Activated CD4-positive, alpha-beta T cell treated with anti-CD3 and anti-CD28 coated beads, Interleukin-2, amount 50 U/mL, for 4 hours (primary cell): ENCODE data around the gene ZMIZ2.
"Not testable (repeated sequence)": the region's sequence is repeated elsewhere in the genome, so short reads cannot be mapped to it uniquely, and the experiment has no call there.

Source experiments
- DNase-seq, 2 experiments: peaks; one replicate each; pipeline ENCODE4 v3.0.0-alpha.2; 2020

The ZMIZ2 gene

GRCh38 chr7:44775383-44776107 lies 26.9 kb downstream of the ZMIZ2 start:
- DNase-seq: no peak

GRCh38 chr7:44776211-44776610 lies 27.6 kb downstream of the ZMIZ2 start:
- DNase-seq: no peak

- DNase-seq: no peak
These were observed 33.8 kb downstream of the ZMIZ2 start for GRCh38 chr7:44782460-44782859.

GRCh38 chr7:44783407-44783806 lies 34.8 kb downstream of the ZMIZ2 start:
- DNase-seq: no peak

- DNase-seq: no peak
These were observed 35.7 kb downstream of the ZMIZ2 start for GRCh38 chr7:44784364-44784763.

- DNase-seq: not testable (repeated sequence)
These were observed 36.6 kb downstream of the ZMIZ2 start for GRCh38 chr7:44785218-44785617.

GRCh38 chr7:44787041-44787440 lies 38.4 kb downstream of the ZMIZ2 start:
- no peak for DNase-seq

GRCh38 chr7:44787762-44788161 lies 39.1 kb downstream of the ZMIZ2 start:
- no peak for DNase-seq

GRCh38 chr7:44789990-44790389 lies 41.3 kb downstream of the ZMIZ2 start:
- DNase-seq: no peak

GRCh38 chr7:44791278-44792219 lies 42.9 kb downstream of the ZMIZ2 start:
- no peak for DNase-seq

- DNase-seq: no peak
These were observed 45.3 kb downstream of the ZMIZ2 start for GRCh38 chr7:44793919-44794318.

- no peak for DNase-seq
These were observed 45.7 kb downstream of the ZMIZ2 start for GRCh38 chr7:44794331-44794730.

GRCh38 chr7:44796034-44796503 lies 47.4 kb downstream of the ZMIZ2 start:
- DNase-seq: no peak

- DNase-seq: peak; percentile 98
These were observed 48.1 kb downstream of the ZMIZ2 start, which contains the start of gene PPIA for GRCh38 chr7:44796504-44797328. PPIA (plus strand) TSS chr7:44796681; CDS start chr7:44796725, 44 bp downstream.

GRCh38 chr7:44797329-44798258 lies 48.9 kb downstream of the ZMIZ2 start:
- peak; percentile 75 to 76 for DNase-seq

GRCh38 chr7:44798649-44799305 lies 50.1 kb downstream of the ZMIZ2 start:
- DNase-seq: no peak

GRCh38 chr7:44799939-44800338 lies 51.3 kb downstream of the ZMIZ2 start:
- no peak for DNase-seq

- no peak for DNase-seq
These were observed 53.2 kb downstream of the ZMIZ2 start for GRCh38 chr7:44801890-44802289.

- no peak for DNase-seq
These were observed 53.9 kb downstream of the ZMIZ2 start for GRCh38 chr7:44802418-44803025.

- not testable (repeated sequence) for DNase-seq
These were observed 55.3 kb downstream of the ZMIZ2 start for GRCh38 chr7:44803828-44804519.
